ENCODE results near the gene VSTM2L.

Gene VSTM2L

GRCh38 chr20:37989601-37990295, 86.8 kb downstream of the VSTM2L start:
- no peaks in the 10 kb centered on the region for H3K9me3 ChIP-seq (ENCODE audit: low read length)
- peaks cover 52% of the 10 kb centered on the region for H3K36me3 ChIP-seq (ENCODE audit: insufficient read depth, low read length)
- peaks cover 27% of the 10 kb centered on the region for H3K4me1 ChIP-seq (ENCODE audit: insufficient read depth, low read length, severe bottlenecking)
- H3K27ac ChIP-seq (ENCODE audit: low read depth, low read length, poor library complexity, severe bottlenecking): peak overlapping the region; percentile 75
- H3F3A ChIP-seq (ENCODE audit: insufficient read depth, low read length): no peaks in the 10 kb centered on the region
- TF ChIP-seq EZH2 (IDR thresholded peaks at IDR 0.05; ENCODE audit: borderline replicate concordance, low read length) (no peak), CTCF (IDR thresholded peaks at IDR 0.05; ENCODE audit: low read length) (no peak)
- no peak overlapping the region for H3K9ac ChIP-seq (ENCODE audit: low read length)
- no peak overlapping the region for H3K4me3 ChIP-seq (ENCODE audit: low read depth, low read length, poor library complexity, severe bottlenecking)
- no peaks in the 10 kb centered on the region for H3K79me2 ChIP-seq (ENCODE audit: insufficient read depth, low read length)
- no peaks in the 10 kb centered on the region for H3K27me3 ChIP-seq (ENCODE audit: insufficient read depth, low read length)
- peak overlapping the region; percentile 36; the same call in 1 of the 2 replicates for H3K4me2 ChIP-seq (ENCODE audit: low read length)
- no peak overlapping the region for H2AFZ ChIP-seq (ENCODE audit: low read length)
- H3K9me2 ChIP-seq (ENCODE audit: low read depth, low read length): no peaks in the 10 kb centered on the region
- no peaks in the 10 kb centered on the region for H4K20me1 ChIP-seq (ENCODE audit: insufficient read depth, low read length)

DNA sequence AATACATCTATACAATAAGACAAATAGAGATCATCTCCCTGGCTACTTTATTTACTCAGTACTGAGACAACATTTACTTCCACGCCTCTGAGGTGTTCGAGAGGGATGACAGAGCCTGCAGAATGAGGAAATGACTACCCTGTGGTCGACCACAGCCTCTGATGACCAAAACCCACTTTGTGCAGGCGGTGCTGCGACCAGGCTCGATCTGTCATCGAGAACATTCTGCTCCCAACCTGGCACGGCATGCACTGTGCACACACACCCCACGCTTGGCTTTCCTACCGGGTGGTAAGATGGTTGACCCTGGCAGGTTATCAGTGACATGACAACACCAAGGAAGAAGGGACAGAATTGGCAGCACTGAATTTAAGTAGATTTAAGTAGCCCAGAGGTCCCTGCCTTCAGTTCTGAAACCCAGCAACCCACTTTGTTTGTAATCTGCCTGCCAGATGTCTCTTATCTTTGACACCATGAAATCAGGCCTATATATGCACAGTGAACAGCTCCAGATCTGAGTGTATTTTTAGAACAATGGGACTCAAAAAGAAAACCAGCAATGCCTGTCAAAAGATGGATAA, 87.7 kb downstream of the VSTM2L start:
- Histone ChIP-seq H3K9me3 (ENCODE audit: low read length) (no peaks in the 10 kb centered on the region), H3K27ac (ENCODE audit: low read depth, low read length, poor library complexity, severe bottlenecking) (peak overlapping the region; percentile 75), H3K4me1 (ENCODE audit: insufficient read depth, low read length, severe bottlenecking) (peaks cover 27% of the 10 kb centered on the region), H3F3A (ENCODE audit: insufficient read depth, low read length) (no peaks in the 10 kb centered on the region), H3K79me2 (ENCODE audit: insufficient read depth, low read length) (no peaks in the 10 kb centered on the region), H3K9ac (ENCODE audit: low read length) (peak overlapping the region; percentile 5; the same call in 1 of the 2 replicates), H3K9me2 (ENCODE audit: low read depth, low read length) (no peaks in the 10 kb centered on the region), H3K4me2 (ENCODE audit: low read length) (peak overlapping the region; percentile 36; the same call in 1 of the 2 replicates), H3K27me3 (ENCODE audit: insufficient read depth, low read length) (no peaks in the 10 kb centered on the region), H3K36me3 (ENCODE audit: insufficient read depth, low read length) (peaks cover 61% of the 10 kb centered on the region), H3K4me3 (ENCODE audit: low read depth, low read length, poor library complexity, severe bottlenecking) (no peak overlapping the region), H2AFZ (ENCODE audit: low read length) (no peak overlapping the region), H4K20me1 (ENCODE audit: insufficient read depth, low read length) (no peaks in the 10 kb centered on the region)
- TF ChIP-seq CTCF (IDR thresholded peaks at IDR 0.05; ENCODE audit: low read length) (no peak), EZH2 (IDR thresholded peaks at IDR 0.05; ENCODE audit: borderline replicate concordance, low read length) (no peak)

- Histone ChIP-seq H4K20me1 (ENCODE audit: insufficient read depth, low read length) (no peaks in the 10 kb centered on the region), H3F3A (ENCODE audit: insufficient read depth, low read length) (no peaks in the 10 kb centered on the region), H3K4me2 (ENCODE audit: low read length) (peak overlapping the region; percentile 36; the same call in 1 of the 2 replicates), H3K9me2 (ENCODE audit: low read depth, low read length) (no peaks in the 10 kb centered on the region), H2AFZ (ENCODE audit: low read length) (no peak overlapping the region), H3K36me3 (ENCODE audit: insufficient read depth, low read length) (peaks cover 62% of the 10 kb centered on the region), H3K9me3 (ENCODE audit: low read length) (no peaks in the 10 kb centered on the region), H3K79me2 (ENCODE audit: insufficient read depth, low read length) (no peaks in the 10 kb centered on the region), H3K27ac (ENCODE audit: low read depth, low read length, poor library complexity, severe bottlenecking) (peak overlapping the region; percentile 75), H3K27me3 (ENCODE audit: insufficient read depth, low read length) (no peaks in the 10 kb centered on the region), H3K4me1 (ENCODE audit: insufficient read depth, low read length, severe bottlenecking) (peaks cover 27% of the 10 kb centered on the region), H3K4me3 (ENCODE audit: low read depth, low read length, poor library complexity, severe bottlenecking) (no peak overlapping the region), H3K9ac (ENCODE audit: low read length) (peak overlapping the region; percentile 5; the same call in 1 of the 2 replicates)
- TF ChIP-seq EZH2 (IDR thresholded peaks at IDR 0.05; ENCODE audit: borderline replicate concordance, low read length) (no peak), CTCF (IDR thresholded peaks at IDR 0.05; ENCODE audit: low read length) (no peak)
Measured at GRCh38 chr20:37991157-37991866, 88.4 kb downstream of the VSTM2L start.

Measured in OCI-LY1 (cell line).